H9 (cell line): Measurements from ENCODE around the gene PLXNC1. TPM values are rescaled to one million over a fixed set of nuclear protein-coding genes. Genes with fewer than 3 reads are reported as not detected.

Source experiments
- DNase-seq: peaks from one replicate; pipeline ENCODE4 v3.0.0-alpha.2; 2017
- H2AFZ ChIP-seq: one replicate; pipeline ENCODE4 v1.6.1; 2013; ENCODE audit warnings: mild to moderate bottlenecking, low read length, control low read depth, moderate library complexity
- H2AK5ac ChIP-seq: 2 replicates; pipeline ENCODE4 v1.6.1; 2013; ENCODE audit warnings: low read length, control low read depth, mixed read lengths; ENCODE audit not compliant: insufficient read length
- H2BK120ac ChIP-seq: one replicate; pipeline ENCODE4 v1.6.1; 2013; ENCODE audit warnings: low read depth, mild to moderate bottlenecking, low read length, control low read depth, inconsistent platforms; ENCODE audit not compliant: poor library complexity, severe bottlenecking
- H2BK12ac ChIP-seq: 2 replicates; pipeline ENCODE4 v1.6.1; 2013; ENCODE audit warnings: low read length, control low read depth, mixed read lengths, low read depth; ENCODE audit not compliant: insufficient read length
- H2BK15ac ChIP-seq: 2 replicates; pipeline ENCODE4 v1.6.1; 2013; ENCODE audit warnings: low read depth, low read length, control low read depth
- H2BK20ac ChIP-seq: one replicate; pipeline ENCODE4 v1.6.1; 2013; ENCODE audit warnings: low read depth, mild to moderate bottlenecking, low read length, control low read depth, inconsistent platforms; ENCODE audit not compliant: poor library complexity, severe bottlenecking
- H2BK5ac ChIP-seq: 2 replicates; pipeline ENCODE4 v1.6.1; 2013; ENCODE audit warnings: low read length, control low read depth, mixed read lengths; ENCODE audit not compliant: insufficient read length
- H3K14ac ChIP-seq: 2 replicates; pipeline ENCODE4 v1.6.1; 2013; ENCODE audit warnings: low read length, control low read depth; ENCODE audit not compliant: insufficient read depth
- H3K18ac ChIP-seq: 2 replicates; pipeline ENCODE4 v1.6.1; 2013; ENCODE audit warnings: low read depth, mild to moderate bottlenecking, mixed read lengths, low read length, control low read depth; ENCODE audit not compliant: insufficient read length
- H3K23ac ChIP-seq: 2 replicates; pipeline ENCODE4 v1.6.1; 2013; ENCODE audit warnings: low read length, control low read depth, mixed read lengths, low read depth; ENCODE audit not compliant: insufficient read length
- H3K23me2 ChIP-seq: 2 replicates; pipeline ENCODE4 v1.6.1; 2013; ENCODE audit warnings: low read depth, mild to moderate bottlenecking, mixed read lengths, low read length, control low read depth; ENCODE audit not compliant: insufficient read length, poor library complexity, severe bottlenecking
- H3K27ac ChIP-seq: 2 replicates; pipeline ENCODE4 v1.5.1; 2013; ENCODE audit warnings: low read length, control low read depth, mixed read lengths, low read depth; ENCODE audit not compliant: insufficient read length
- H3K27me3 ChIP-seq: 2 replicates; pipeline ENCODE4 v1.6.1; 2013; ENCODE audit warnings: low read length, control low read depth, inconsistent platforms; ENCODE audit not compliant: insufficient read depth
- H3K4ac ChIP-seq: 2 replicates; pipeline ENCODE4 v1.6.1; 2013; ENCODE audit warnings: low read depth, mild to moderate bottlenecking, control low read depth, inconsistent platforms, low read length, moderate library complexity
- H3K4me1 ChIP-seq: 2 replicates; pipeline ENCODE4 v1.6.1; 2013; ENCODE audit warnings: low read length, control low read depth, inconsistent platforms; ENCODE audit not compliant: insufficient read depth
- H3K4me2 ChIP-seq: 2 replicates; pipeline ENCODE4 v1.6.1; 2013; ENCODE audit warnings: low read length, control low read depth, mixed read lengths; ENCODE audit not compliant: insufficient read length, insufficient read depth
- H3K56ac ChIP-seq: 2 replicates; pipeline ENCODE4 v1.6.1; 2013; ENCODE audit warnings: low read depth, mild to moderate bottlenecking, mixed read lengths, low read length, control low read depth; ENCODE audit not compliant: insufficient read length
- H3K79me1 ChIP-seq: 2 replicates; pipeline ENCODE4 v1.6.1; 2013; ENCODE audit warnings: low read depth, mild to moderate bottlenecking, moderate library complexity, low read length, control low read depth, inconsistent platforms; ENCODE audit not compliant: insufficient read depth, poor library complexity, severe bottlenecking
- H3K79me2 ChIP-seq: 2 replicates; pipeline ENCODE4 v1.6.1; 2013; ENCODE audit warnings: low read length, control low read depth, inconsistent platforms; ENCODE audit not compliant: insufficient read depth
- H3K9ac ChIP-seq: 2 replicates; pipeline ENCODE4 v1.6.1; 2013; ENCODE audit warnings: low read length, control low read depth, mixed read lengths; ENCODE audit not compliant: insufficient read length; ENCODE audit errors: extremely low read depth
- H3K9me3 ChIP-seq: one replicate; pipeline ENCODE4 v1.6.1; 2013; ENCODE audit warnings: low read depth, low read length, inconsistent platforms; ENCODE audit not compliant: control insufficient read depth
- H3T11ph ChIP-seq: one replicate; pipeline ENCODE4 v1.6.1; 2013; ENCODE audit warnings: mild to moderate bottlenecking, low read length, control low read depth, inconsistent platforms
- H4K20me1 ChIP-seq: one replicate; pipeline ENCODE4 v1.6.1; 2013; ENCODE audit not compliant: control insufficient read depth, insufficient read length, insufficient read depth
- H4K5ac ChIP-seq: 2 replicates; pipeline ENCODE4 v1.6.1; 2013; ENCODE audit warnings: low read depth, mild to moderate bottlenecking, mixed read lengths, low read length, control low read depth; ENCODE audit not compliant: insufficient read length
- H4K8ac ChIP-seq: replicated peaks from 2 replicates; pipeline ENCODE4 v1.6.1; 2013; ENCODE audit warnings: low read length, control low read depth, mixed read lengths, low read depth; ENCODE audit not compliant: insufficient read length
- H4K91ac ChIP-seq: 2 replicates; pipeline ENCODE4 v1.6.1; 2013; ENCODE audit warnings: low read depth, mild to moderate bottlenecking, moderate library complexity, mixed read lengths, low read length, control low read depth; ENCODE audit not compliant: insufficient read length
- H3K27ac Mint-ChIP-seq, 3 experiments: 2 replicates in 2 of 3; 3 replicates in 1 of 3; pipeline ENCODE4 v1.8.0; 2020 to 2021; ENCODE audit warnings: mixed read lengths in 3 of 3, mild to moderate bottlenecking in 1 of 3, moderate library complexity in 1 of 3
- H3K27me3 Mint-ChIP-seq: 2 replicates; pipeline ENCODE4 v1.8.0; 2021; ENCODE audit warnings: low read depth, mild to moderate bottlenecking, moderate library complexity, mixed read lengths
- H3K36me3 Mint-ChIP-seq, 3 experiments: 2 replicates in 2 of 3; 3 replicates in 1 of 3; pipeline ENCODE4 v1.8.0; 2020 to 2021; ENCODE audit warnings: low read depth in 3 of 3, mixed read lengths in 3 of 3; ENCODE audit not compliant: insufficient read depth in 1 of 3
- H3K4me1 Mint-ChIP-seq, 2 experiments: 2 replicates each; pipeline ENCODE4 v1.8.0; 2020; ENCODE audit warnings: mixed read lengths in 2 of 2
- H3K4me3 Mint-ChIP-seq, 2 experiments: 2 replicates in 1 of 2; 3 replicates in 1 of 2; pipeline ENCODE4 v1.8.0; 2020 to 2021; ENCODE audit warnings: mild to moderate bottlenecking in 2 of 2, mixed read lengths in 2 of 2, moderate library complexity in 1 of 2
- H3K9me3 Mint-ChIP-seq, 2 experiments: 2 replicates in 1 of 2; 3 replicates in 1 of 2; pipeline ENCODE4 v1.8.0; 2020; ENCODE audit warnings: mild to moderate bottlenecking in 2 of 2, mixed read lengths in 2 of 2, moderate library complexity in 1 of 2
- WGBS: extraction: QIAGEN DNeasy Blood & Tissue Kit; methylation state at CpG from one replicate; pipeline ENCODE4 v1.1.7; 2013; ENCODE audit warnings: missing lambda C conversion rate, low lambda C conversion rate, mixed read lengths; ENCODE audit not compliant: insufficient read length; ENCODE audit errors: extremely low coverage; 5-methylcytosine and 5-hydroxymethylcytosine counted together
- total RNA-seq: library from RNA; stranded (reverse); gene quantifications from 2 replicates; pipeline ENCODE4 v1.2.1, GENCODE V29; 2021
- TF ChIP-seq, protein P1 (sequence below): fragments of 200-600 bp; sonication (generic); conservative IDR thresholded peaks from 3 replicates; pipeline ENCODE4 v1.8.0; 2021; ENCODE audit warnings: antibody characterized with exemption, mild to moderate bottlenecking

PLXNC1 gene
- total RNA-seq, 1 experiment from 2014 or later = 1.2 TPM

DNA sequence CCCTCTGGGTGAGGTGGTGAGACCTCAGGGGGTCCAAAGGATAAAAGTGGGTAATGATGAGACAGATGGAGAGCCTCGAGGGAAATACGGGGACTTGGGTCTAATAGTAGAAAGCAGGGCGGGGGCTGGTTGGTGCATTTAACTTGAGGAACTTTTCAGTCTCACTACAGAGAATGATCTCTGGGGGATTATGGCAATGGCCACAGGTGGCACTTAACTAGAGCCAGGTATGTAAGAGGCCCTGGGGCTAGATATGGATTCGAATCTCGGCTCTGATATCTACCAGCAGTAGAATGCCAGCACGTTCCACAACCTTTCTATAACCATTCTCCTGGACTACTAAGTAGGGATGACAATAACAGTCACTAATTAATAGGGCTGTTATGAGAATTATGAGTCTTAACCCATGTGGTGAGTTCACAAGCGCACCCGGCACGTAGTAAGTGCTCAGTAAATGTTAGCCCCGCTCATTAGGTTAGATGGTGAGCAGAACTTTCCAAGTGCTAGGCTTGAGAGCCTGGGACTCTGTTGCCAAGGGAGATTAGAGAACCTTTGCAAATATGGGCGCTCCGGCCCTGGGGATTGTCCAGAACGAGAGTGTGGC, 888 bp upstream of the PLXNC1 start:
- H3K18ac ChIP-seq = no peak overlapping the region
- WGBS = no CpG with 5 or more reads among the region's 13 CpGs
- H4K5ac ChIP-seq = no peak overlapping the region
- no peak overlapping the region for H3K27ac ChIP-seq
- H3K23ac ChIP-seq = no peak overlapping the region
- H3K4me1 ChIP-seq = no peaks in the 10 kb centered on the region; the same call in 1 of the 2 replicates
- Mint-ChIP-seq H3K4me3 (peak overlapping the region; percentile 58 to 77), H3K27ac (no peak overlapping the region; a peak in 1 of 7 replicates), H3K9me3 (no peaks in the 10 kb centered on the region), H3K4me1 (peaks cover 34 to 41% of the 10 kb centered on the region in 2 experiments), H3K27me3 (peaks cover 92% of the 10 kb centered on the region), H3K36me3 (no peaks in the 10 kb centered on the region)
- DNase-seq = no peak
- no peaks in the 10 kb centered on the region for H3K79me1 ChIP-seq
- no peak overlapping the region for H3T11ph ChIP-seq
- H2BK5ac ChIP-seq = no peak overlapping the region
- H4K8ac ChIP-seq = no peak overlapping the region
- peaks cover 38% of the 10 kb centered on the region for H3K27me3 ChIP-seq
- H3K4ac ChIP-seq = no peak overlapping the region
- TF ChIP-seq, protein P1, sequence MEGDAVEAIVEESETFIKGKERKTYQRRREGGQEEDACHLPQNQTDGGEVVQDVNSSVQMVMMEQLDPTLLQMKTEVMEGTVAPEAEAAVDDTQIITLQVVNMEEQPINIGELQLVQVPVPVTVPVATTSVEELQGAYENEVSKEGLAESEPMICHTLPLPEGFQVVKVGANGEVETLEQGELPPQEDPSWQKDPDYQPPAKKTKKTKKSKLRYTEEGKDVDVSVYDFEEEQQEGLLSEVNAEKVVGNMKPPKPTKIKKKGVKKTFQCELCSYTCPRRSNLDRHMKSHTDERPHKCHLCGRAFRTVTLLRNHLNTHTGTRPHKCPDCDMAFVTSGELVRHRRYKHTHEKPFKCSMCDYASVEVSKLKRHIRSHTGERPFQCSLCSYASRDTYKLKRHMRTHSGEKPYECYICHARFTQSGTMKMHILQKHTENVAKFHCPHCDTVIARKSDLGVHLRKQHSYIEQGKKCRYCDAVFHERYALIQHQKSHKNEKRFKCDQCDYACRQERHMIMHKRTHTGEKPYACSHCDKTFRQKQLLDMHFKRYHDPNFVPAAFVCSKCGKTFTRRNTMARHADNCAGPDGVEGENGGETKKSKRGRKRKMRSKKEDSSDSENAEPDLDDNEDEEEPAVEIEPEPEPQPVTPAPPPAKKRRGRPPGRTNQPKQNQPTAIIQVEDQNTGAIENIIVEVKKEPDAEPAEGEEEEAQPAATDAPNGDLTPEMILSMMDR = no peak
- no peak overlapping the region for H2AK5ac ChIP-seq
- no peak overlapping the region for H2AFZ ChIP-seq
- no peaks in the 10 kb centered on the region for H3K79me2 ChIP-seq
- H4K91ac ChIP-seq = no peak overlapping the region
- no peak overlapping the region for H3K9ac ChIP-seq
- no peak overlapping the region for H2BK15ac ChIP-seq
- H2BK20ac ChIP-seq = no peak overlapping the region
- no peak overlapping the region for H3K56ac ChIP-seq
- no peaks in the 10 kb centered on the region for H4K20me1 ChIP-seq
- H3K4me2 ChIP-seq = peak overlapping the region; percentile 78
- no peaks in the 10 kb centered on the region for H3K9me3 ChIP-seq
- no peak overlapping the region for H2BK12ac ChIP-seq
- no peak overlapping the region for H2BK120ac ChIP-seq
- H3K23me2 ChIP-seq = peaks cover 24% of the 10 kb centered on the region
- no peak overlapping the region for H3K14ac ChIP-seq
